ENCODE data around the gene ZFY.

DNA sequence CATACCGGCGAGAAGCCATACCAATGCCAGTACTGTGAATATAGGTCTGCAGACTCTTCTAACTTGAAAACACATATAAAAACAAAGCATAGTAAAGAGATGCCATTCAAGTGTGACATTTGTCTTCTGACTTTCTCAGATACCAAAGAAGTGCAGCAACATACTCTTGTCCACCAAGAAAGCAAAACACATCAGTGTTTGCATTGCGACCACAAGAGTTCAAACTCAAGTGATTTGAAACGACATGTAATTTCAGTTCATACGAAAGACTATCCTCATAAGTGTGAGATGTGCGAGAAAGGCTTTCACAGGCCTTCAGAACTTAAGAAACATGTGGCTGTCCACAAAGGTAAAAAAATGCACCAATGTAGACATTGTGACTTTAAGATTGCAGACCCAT lies 44.1 kb downstream of the ZFY start:
- TF ChIP-seq EZH2phosphoT487 (IDR thresholded peaks at IDR 0.05; ENCODE audit: borderline replicate concordance, low read depth, low read length), result no peak
- TF ChIP-seq, protein P1, sequence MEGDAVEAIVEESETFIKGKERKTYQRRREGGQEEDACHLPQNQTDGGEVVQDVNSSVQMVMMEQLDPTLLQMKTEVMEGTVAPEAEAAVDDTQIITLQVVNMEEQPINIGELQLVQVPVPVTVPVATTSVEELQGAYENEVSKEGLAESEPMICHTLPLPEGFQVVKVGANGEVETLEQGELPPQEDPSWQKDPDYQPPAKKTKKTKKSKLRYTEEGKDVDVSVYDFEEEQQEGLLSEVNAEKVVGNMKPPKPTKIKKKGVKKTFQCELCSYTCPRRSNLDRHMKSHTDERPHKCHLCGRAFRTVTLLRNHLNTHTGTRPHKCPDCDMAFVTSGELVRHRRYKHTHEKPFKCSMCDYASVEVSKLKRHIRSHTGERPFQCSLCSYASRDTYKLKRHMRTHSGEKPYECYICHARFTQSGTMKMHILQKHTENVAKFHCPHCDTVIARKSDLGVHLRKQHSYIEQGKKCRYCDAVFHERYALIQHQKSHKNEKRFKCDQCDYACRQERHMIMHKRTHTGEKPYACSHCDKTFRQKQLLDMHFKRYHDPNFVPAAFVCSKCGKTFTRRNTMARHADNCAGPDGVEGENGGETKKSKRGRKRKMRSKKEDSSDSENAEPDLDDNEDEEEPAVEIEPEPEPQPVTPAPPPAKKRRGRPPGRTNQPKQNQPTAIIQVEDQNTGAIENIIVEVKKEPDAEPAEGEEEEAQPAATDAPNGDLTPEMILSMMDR (conservative IDR thresholded peaks at IDR 0.05; ENCODE audit: low read length), result no peak

Data from OCI-LY7 (cell line).